GM21423 (cell line): ENCODE measurements around the gene CGB7.
"Not testable (repeated sequence)": the region's sequence is repeated elsewhere in the genome, so short reads cannot be mapped to it uniquely, and the experiment has no call there.

Experiments used
- ATAC-seq: cut with Tn5 transposase; IDR thresholded peaks from one replicate; pipeline ENCODE4 v1.9.1; 2021; ENCODE audit warnings: mild to moderate bottlenecking, moderate library complexity; ENCODE audit not compliant: unreplicated experiment

The CGB7 gene

DNA sequence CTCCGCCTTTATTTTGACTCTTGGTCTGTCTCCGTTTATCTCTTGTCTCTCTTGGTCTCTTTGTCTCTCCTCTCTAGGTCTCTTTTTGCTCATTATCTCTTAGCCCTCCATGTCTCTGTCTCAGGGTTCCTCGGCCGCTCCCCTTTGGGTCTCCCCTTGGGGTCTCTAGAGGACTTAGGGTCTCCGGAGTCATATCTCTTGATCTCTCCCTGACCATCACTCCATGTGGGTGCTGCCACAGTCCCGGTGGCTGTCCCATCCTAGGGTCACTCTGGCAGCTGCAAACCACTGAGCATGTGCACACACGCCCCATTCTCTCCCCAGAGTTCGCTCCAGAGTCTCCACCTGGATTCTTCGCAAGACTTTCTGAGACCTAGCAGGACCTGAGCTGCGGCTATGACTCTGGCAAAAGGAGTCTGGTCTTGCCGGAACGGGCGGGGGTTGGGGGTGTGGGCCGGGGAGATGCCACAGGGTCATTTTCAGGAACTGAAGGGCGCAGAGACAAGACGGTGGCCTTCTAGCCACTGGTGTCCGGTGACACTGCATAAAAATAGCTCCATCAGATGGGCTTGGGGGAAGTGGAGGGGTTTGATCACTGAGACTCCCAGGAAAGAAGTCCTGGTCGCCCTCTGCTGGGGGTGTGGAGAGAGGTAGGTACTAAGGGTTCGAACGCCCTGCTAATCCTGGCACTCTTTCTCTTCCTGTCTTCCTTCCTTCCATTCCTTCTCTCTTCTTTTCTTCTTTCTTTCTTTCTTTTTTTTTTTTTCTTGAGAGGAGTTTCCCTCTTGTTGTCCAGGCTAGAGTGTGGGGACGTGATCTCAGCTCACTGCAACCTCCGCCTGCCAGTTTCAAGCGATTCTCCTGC is 16.2 kb upstream of the CGB7 start:
- ATAC-seq, result no peak

DNA sequence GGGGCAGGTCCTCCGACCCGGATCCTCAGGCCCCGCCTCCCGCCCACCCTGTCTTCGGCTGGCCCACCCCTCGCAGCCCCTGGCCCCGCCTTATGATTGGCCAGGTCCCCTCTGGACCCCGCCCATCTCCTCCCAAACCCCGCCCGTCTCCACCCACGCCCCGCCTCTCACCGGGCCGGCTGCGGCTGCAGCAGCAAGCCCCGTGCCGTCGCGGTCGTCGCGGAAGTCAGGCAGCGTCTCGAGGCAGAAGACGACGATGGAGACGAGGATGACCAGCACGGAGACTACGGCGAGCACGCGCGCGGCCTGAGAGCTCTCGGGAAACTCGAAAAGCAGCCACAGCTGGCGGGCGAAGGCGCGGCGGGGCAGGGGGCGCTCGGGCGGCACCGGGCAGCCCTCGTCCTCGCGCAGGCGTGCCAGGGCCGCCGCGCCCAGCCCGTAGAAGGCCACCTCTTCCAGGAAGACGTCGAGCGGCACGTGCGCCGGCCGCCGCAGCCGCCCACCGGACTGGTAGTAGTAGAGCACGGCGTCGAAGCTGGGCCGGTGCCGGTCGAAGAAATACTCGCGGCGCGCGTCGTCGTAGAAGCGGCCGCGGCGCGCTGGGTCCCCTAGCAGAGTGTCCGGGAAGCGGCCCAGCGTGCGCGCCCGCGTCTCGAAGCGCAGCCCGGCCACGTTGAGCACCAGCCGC is 14.5 kb upstream of the CGB7 start:
- ATAC-seq, result no peak

- no peak for ATAC-seq
Observed at GRCh38 chr19:49070416-49070815, 12.9 kb upstream of the CGB7 start.

DNA sequence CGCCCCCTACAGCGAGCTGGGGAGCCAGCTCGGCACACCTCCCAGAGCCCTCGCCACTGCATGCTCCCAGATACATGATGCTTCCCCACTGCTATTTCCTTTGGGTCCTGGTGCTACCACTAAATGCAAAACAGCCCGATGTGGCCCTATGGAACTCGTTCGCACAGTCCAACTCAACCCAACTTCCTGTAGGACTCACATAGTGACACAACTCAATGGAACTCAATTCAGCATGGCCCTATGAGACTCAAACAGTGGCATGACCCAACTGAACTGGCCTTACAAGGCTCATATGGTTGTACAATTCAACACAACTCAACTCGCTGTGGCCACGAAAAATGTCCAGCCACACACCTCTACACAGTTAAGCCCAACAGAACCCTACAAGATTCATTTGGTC is 11.5 kb upstream of the CGB7 start:
- ATAC-seq, result no peak

DNA sequence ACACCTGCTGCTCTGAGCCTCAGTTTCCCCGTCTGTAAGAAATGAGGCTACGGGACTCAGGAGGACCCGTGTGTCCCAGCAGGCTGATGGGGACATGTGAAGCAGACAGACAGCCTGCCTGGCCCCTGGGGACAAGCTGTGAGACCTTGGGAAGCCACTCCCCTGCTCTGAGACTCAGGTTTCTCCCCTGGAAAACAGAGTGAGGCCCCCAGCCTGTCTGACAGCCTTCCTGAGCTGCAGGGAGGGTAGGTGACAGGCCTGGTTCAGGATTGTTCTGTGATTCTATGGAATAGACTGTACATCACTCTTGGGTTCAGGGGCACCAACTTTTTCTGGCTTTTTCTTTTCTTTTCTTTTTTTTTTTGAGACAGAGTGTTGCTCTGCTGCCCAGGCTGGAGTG is 10.0 kb upstream of the CGB7 start:
- no peak for ATAC-seq

GRCh38 chr19:49065905-49066512 is 8.5 kb upstream of the CGB7 start:
- ATAC-seq, result no peak

DNA sequence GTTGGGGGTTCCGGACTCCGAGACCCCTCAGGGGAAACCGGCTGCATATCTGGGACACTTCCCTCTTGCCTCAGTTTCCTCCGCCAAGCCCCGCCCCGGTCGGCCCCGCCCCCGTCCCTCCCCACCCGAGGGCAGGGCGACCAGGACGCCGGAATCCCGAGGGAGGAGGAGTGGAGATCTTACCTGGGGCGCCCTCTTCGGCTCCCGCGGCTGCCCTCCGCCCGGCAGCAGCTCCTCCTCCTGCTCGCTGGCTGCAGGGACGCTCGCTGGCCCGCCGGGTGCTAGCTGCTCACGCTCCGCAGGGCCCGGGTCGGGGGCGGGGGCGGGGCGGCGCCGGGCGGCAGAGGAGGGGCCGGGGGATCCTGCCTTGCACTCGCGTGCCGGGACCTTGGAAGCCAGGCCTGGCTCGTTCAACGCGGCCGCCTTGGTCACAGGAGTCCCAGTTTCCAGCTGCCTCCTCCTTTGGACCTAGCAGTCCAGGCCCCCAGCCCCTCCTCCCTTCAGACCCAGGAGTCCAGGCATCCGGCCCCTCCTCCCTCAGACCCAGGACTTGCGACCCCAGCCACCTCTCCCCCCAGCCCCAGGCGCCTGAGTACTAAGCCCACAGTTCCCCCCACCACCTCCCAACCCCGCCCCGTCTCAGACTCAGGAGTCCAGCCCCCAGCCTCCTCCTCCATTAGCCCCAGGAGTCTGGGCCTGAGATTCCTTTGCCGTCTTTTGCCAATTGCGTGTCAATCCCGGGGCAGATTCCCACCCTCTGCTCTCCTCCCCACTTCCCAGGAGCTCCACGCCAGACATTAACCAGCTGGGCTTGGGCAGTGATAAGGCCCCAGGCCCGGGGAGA is 7.4 kb upstream of the CGB7 start, which contains the start of gene NTF4:
Gene NTF4, minus strand, starts transcription at position 51 of the 844 bp plus-strand sequence. CDS start 2,821 bp downstream, outside the sequence.
- no peak for ATAC-seq

DNA sequence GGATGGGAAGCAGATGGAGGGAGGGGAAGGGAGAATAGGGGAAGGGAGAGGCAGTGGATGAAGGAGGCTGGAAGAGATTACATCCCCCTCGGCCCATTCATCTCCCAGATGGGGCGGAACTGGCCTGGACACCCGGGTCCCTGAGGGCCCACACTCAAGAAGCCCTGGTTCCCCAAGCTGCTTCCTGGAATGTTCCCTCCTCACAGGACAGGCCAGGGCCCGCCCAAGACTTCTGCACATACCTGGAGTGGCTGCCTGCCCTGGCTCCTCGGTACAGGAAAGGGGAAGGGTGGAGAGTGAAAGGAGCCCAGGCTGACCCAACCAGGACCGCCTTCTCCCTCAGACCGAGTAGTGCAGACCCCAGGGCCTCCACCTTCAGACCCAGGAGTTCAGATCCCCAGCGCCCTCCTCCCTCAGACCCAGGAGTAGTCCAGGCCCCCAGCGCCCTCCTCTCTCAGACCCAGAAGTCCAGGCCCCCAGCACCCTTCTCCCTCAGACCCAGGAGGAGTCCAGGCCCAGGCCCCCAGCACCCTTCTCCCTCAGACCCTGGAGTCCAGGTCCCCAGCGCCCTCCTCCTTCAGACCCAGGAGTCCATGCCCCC is 6.6 kb upstream of the CGB7 start:
- ATAC-seq, result no peak

- ATAC-seq, result no peak
Observed at GRCh38 chr19:49061445-49061844, 3.9 kb upstream of the CGB7 start.

DNA sequence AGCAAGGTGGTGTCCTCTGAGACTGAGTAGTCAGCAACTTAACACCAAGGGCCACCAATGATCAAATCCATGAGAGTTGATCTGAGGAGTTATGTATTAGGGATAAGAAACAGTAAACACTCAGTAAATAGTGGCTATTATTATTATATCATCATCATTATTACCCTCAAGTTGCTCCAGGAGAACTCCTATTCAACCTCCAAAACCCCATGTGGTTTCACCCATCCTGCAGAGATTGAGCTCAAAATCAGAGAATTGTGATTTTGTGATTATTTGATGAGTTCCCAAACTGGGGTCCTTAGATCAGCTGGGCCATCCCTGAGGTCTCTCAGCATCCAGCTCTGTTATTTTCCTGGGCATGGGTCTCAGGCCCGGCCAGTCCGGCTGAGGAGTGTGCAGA is 3.5 kb upstream of the CGB7 start:
- no peak for ATAC-seq

GRCh38 chr19:49059053-49059452 is 1.5 kb upstream of the CGB7 start:
- ATAC-seq, result no peak

DNA sequence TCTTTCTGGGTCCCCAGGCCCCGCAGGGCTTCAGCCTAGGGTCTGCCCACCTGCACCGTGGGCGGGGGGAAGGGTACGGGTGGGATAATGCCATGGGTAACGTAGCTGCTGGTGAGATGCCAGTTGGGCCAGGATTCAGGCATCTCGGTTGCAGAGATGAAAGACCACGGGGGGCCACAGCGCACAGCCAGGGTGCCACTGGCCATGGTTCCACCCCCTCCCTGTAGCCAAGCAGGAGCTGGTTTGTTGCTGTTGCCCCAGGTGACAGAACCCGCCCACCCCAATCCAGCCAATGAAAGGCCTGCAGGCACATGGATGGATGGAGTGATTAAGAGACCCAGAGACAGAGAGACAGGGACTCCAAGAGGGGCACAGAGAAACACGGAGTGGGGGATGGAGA is 1.0 kb upstream of the CGB7 start:
- ATAC-seq, result no peak

GRCh38 chr19:49056902-49057596 is 500 bp downstream of the CGB7 start:
- not testable (repeated sequence) for ATAC-seq

GRCh38 chr19:49056101-49056901 is 1.2 kb downstream of the CGB7 start:
- ATAC-seq, result peak; percentile 44

DNA sequence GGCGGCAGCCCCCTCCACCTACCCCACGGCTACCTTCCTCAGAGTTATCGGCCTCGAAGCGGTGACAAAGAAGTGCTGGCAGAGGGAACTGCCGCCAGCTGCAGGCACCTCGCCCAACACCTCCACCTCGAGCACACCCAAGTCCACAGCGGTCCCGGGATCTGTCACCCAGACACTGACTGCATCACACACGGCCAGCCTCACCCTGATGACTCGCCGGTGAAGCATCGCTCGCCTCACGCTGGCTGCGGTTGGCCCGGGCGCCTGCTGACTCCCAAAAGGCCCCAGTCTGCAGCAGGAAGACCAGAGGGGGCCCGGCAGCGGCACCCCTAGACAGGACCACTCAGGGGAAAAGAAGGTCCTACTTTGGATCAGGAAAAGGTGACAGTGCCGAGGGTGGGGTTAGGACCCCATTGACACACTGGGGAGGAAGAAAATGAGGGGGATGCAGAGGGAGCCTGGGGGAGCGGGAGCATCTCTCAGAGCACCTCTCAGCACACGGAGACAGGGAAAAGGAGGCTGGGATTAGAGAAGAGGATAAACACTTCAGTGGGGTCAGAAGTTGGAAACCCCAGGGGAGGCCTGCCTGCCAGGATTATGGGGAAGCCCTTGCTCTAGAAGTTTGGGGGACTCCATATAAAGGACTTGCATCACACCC is 7.0 kb downstream of the CGB7 start:
- ATAC-seq, result not testable (repeated sequence)

GRCh38 chr19:49049834-49050233 is 7.7 kb downstream of the CGB7 start:
- ATAC-seq, result not testable (repeated sequence)

- ATAC-seq, result not testable (repeated sequence)
Observed at GRCh38 chr19:49049011-49049410, 8.5 kb downstream of the CGB7 start, which contains the start of gene CGB8. TSS of gene CGB8 (minus strand) at chr19:49049111. CDS start at chr19:49048739, 372 bp downstream.

GRCh38 chr19:49043548-49043947 is 14.0 kb downstream of the CGB7 start, which contains the start of gene CGB5:
TSS of gene CGB5 (plus strand) at chr19:49043848. CDS start at chr19:49044210, 362 bp downstream.
- not testable (repeated sequence) for ATAC-seq
